ENCODE data around the gene ZNF106. TPM values are rescaled to one million over a fixed set of nuclear protein-coding genes. Genes with fewer than 3 reads are reported as not detected.

ZNF106 gene
- total RNA-seq, 2 experiments from 2014 or later, result 50.9 to 51.8 TPM

GRCh38 chr15:42365921-42366550 lies 124.9 kb downstream of the ZNF106 start:
- POLR2A ChIA-PET, result no interaction called here
- Mint-ChIP-seq H3K4me1 (peaks cover 4% of the 10 kb centered on the region), H3K36me3 (no peaks in the 10 kb centered on the region), H3K4me3 (no peak overlapping the region), H3K27me3 (no peaks in the 10 kb centered on the region), H3K27ac (no peak overlapping the region), H3K9me3 (no peaks in the 10 kb centered on the region)
- no peak for DNase-seq
- ATAC-seq (ENCODE audit: low read depth), result no peak

- DNase-seq (no peak), ATAC-seq (ENCODE audit: low read depth) (no peak)
- Mint-ChIP-seq H3K9me3 (no peaks in the 10 kb centered on the region), H3K4me3 (no peak overlapping the region), H3K4me1 (peaks cover 4% of the 10 kb centered on the region), H3K27ac (no peak overlapping the region), H3K36me3 (no peaks in the 10 kb centered on the region), H3K27me3 (no peaks in the 10 kb centered on the region)
- POLR2A ChIA-PET, result no interaction called here
Observed at GRCh38 chr15:42364529-42364928, 126.4 kb downstream of the ZNF106 start.

- Mint-ChIP-seq H3K36me3 (no peaks in the 10 kb centered on the region), H3K9me3 (no peaks in the 10 kb centered on the region), H3K27ac (no peak overlapping the region), H3K27me3 (no peaks in the 10 kb centered on the region), H3K4me3 (no peak overlapping the region), H3K4me1 (peaks cover 4% of the 10 kb centered on the region)
- POLR2A ChIA-PET, result interaction anchor here (0.5 kb wide), 1 partner anchor 91 kb away, joined by 3 read pairs; the partner anchor contains the start of genes GANC and TMEM87A
- DNase-seq (no peak), ATAC-seq (ENCODE audit: low read depth) (no peak)
Observed at GRCh38 chr15:42363942-42364341, 127.0 kb downstream of the ZNF106 start.

- POLR2A ChIA-PET, result no interaction called here
- H3K4me3 Mint-ChIP-seq, result no peak overlapping the region
- H3K4me1 Mint-ChIP-seq, result peaks cover 4% of the 10 kb centered on the region
- H3K27ac Mint-ChIP-seq, result no peak overlapping the region
- no peaks in the 10 kb centered on the region for H3K9me3 Mint-ChIP-seq
- ATAC-seq (ENCODE audit: low read depth) (no peak), DNase-seq (no peak)
- no peaks in the 10 kb centered on the region for H3K36me3 Mint-ChIP-seq
- H3K27me3 Mint-ChIP-seq, result no peaks in the 10 kb centered on the region
Observed at GRCh38 chr15:42363487-42363886, 127.5 kb downstream of the ZNF106 start.

Other genes starting within 250 kb of the ZNF106 start
- 10 to 100 TPM; 38.3 to 38.6 TPM for gene GANC, start 217.9 kb downstream of the ZNF106 start, total RNA-seq
- gene TMEM87A, start 217.7 kb downstream of the ZNF106 start, total RNA-seq, result 10 to 100 TPM; 39.1 to 42.0 TPM
- gene CAPN3, start 131.6 kb downstream of the ZNF106 start, total RNA-seq, result 10 to 100 TPM in 1 of 2 experiments, 1 to 10 TPM in 1; 8.3 to 10.1 TPM
- 10 to 100 TPM; 47.6 to 57.9 TPM for gene SNAP23, start 4.5 kb upstream of the ZNF106 start, total RNA-seq
- gene LRRC57, start 57.7 kb upstream of the ZNF106 start, total RNA-seq, result 10 to 100 TPM; 24.5 to 25.8 TPM
- 10 to 100 TPM; 28.7 to 30.2 TPM for gene HAUS2, start 57.7 kb upstream of the ZNF106 start, total RNA-seq
- gene STARD9, start 84.5 kb upstream of the ZNF106 start, total RNA-seq, result 10 to 100 TPM; 14.0 to 16.1 TPM
- gene CDAN1, start 246.0 kb upstream of the ZNF106 start, total RNA-seq, result 10 to 100 TPM; 33.2 to 35.7 TPM